Transverse colon (tissue), 4 donors: ENCODE results near the gene ACE. TPM values are rescaled to one million over a fixed set of nuclear protein-coding genes. Genes with fewer than 3 reads are reported as not detected.

ENCODE experiments used
- DNase-seq: peaks from one replicate; pipeline ENCODE4 v3.0.0-alpha.2; 2019
- H3K27ac ChIP-seq, 4 donors: fragments of 200-600 bp; sonication (generic); 2 replicates each; pipeline ENCODE4 v1.5.1; 2016 to 2018; ENCODE audit warnings: inconsistent platforms in 4 of 4
- H3K27me3 ChIP-seq: fragments of 200-600 bp; sonication (generic); 2 replicates; pipeline ENCODE4 v1.5.1; 2017; ENCODE audit warnings: inconsistent platforms
- H3K36me3 ChIP-seq, 4 donors: fragments of 200-600 bp; sonication (generic); 2 replicates each; pipeline ENCODE4 v1.5.1; 2017 to 2019; ENCODE audit warnings: inconsistent platforms in 4 of 4
- H3K4me1 ChIP-seq, 4 donors: fragments of 200-600 bp; sonication (generic); 2 replicates each; pipeline ENCODE4 v1.5.1; 2017 to 2020; ENCODE audit warnings: inconsistent platforms in 4 of 4
- H3K4me3 ChIP-seq, 4 donors: fragments of 200-600 bp; sonication (generic); 1 replicate in 1 of 4; 2 replicates in 3 of 4; pipeline versions ENCODE4 v1.5.1 to v1.6.1; 2017 to 2019; ENCODE audit warnings: inconsistent platforms in 4 of 4
- H3K9me3 ChIP-seq, 2 donors: fragments of 200-600 bp; sonication (generic); 2 replicates each; pipeline ENCODE4 v1.5.1; 2017 to 2019; ENCODE audit warnings: inconsistent platforms in 2 of 2
- EP300 ChIP-seq: sonication (generic); formaldehyde crosslinking; IDR thresholded peaks from one replicate; pipeline ENCODE4 v1.6.1; 2017; ENCODE audit warnings: antibody characterized with exemption, low read depth
- POLR2A ChIP-seq: fragments of 450-650 bp; IDR thresholded peaks from one replicate; pipeline ENCODE4 v1.6.1; 2016; ENCODE audit warnings: antibody characterized with exemption, mild to moderate bottlenecking, moderate library complexity
- POLR2AphosphoS5 ChIP-seq, 3 donors: sonication (generic); formaldehyde crosslinking; IDR thresholded peaks; one replicate each; pipeline ENCODE4 v1.6.1; 2016; ENCODE audit warnings: antibody characterized with exemption in 3 of 3
- WGBS, 2 donors: methylation state at CpG; one replicate each; pipeline ENCODE4 v1.1.5; 2018; ENCODE audit warnings: low coverage in 1 of 2; 5-methylcytosine and 5-hydroxymethylcytosine counted together
- in situ Hi-C, 4 donors: fragments of 200-750 bp; cut with MboI; loops; one replicate each; pipeline versions ENCODE4 v1.15.0 to v1.15.1; 2017; ENCODE audit warnings: low sequenced_read_pairs in 3 of 4, low pct_ligation_motif_present in 1 of 4, low pct_unique_long_range_greater_than_20kb in 1 of 4
- intact Hi-C: fragments of 100-400 bp; cut with DNase I; formaldehyde crosslinking; loops from one replicate; pipeline ENCODE4 v1.15.1; 2023; ENCODE audit warnings: low total_unique reads
- total RNA-seq, 4 donors: library from RNA; depleted of rRNA; stranded (reverse); fragments of >200 nt; gene quantifications; one replicate each; pipeline ENCODE4 v1.1.0, GENCODE V29; 2016
- TF ChIP-seq, protein P1 (sequence below), 5 experiments: fragments of 200-600 bp in 3 of 5; fragments of 450-650 bp in 2 of 5; sonication (generic) in 3 of 5; IDR thresholded peaks; 1 replicate in 2 of 5; 2 replicates in 3 of 5; pipeline ENCODE4 v1.5.1; 2016 to 2017; ENCODE audit warnings: antibody characterized with exemption in 5 of 5, inconsistent platforms in 3 of 5, mild to moderate bottlenecking in 2 of 5, moderate library complexity in 1 of 5

Gene ACE
- total RNA-seq, result 10 to 100 TPM in 3 of 4 donors, 1 to 10 TPM in 1; 6.0 to 56.7 (median 28.0) TPM

DNA sequence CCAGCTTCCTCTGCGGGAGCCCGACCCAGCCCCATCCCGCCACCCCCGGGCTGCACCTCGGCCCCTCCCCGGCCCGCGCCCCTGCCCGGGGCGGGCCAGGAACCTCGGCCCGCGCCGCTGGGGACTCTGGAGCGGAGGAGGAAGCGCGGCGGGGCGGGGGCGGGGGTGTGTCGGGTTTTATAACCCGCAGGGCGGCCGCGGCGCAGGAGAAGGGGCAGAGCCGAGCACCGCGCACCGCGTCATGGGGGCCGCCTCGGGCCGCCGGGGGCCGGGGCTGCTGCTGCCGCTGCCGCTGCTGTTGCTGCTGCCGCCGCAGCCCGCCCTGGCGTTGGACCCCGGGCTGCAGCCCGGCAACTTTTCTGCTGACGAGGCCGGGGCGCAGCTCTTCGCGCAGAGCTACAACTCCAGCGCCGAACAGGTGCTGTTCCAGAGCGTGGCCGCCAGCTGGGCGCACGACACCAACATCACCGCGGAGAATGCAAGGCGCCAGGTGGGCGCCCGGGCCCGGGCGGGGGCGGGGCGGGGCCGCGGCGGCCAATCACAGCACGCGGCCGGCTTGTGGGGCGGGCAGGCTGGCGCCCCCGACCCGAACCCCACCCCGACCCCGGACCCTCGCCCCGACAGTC is at the start of gene ACE:
TSS of gene ACE (plus strand) at position 208 of the 626 bp plus-strand sequence. CDS start at position 242, 34 bp downstream.
- peak; percentile 81 for DNase-seq
- intact Hi-C loops, result no loop called here
- Histone ChIP-seq H3K9me3 (no peaks in the 10 kb centered on the region), H3K4me1 (peaks cover 14 to 27% (median 23%) of the 10 kb centered on the region in 4 donors), H3K4me3 (peak within 1 kb of the TSS; percentile 10 to 69 (median 52)), H3K27ac (peak within 1 kb of the TSS; percentile 57 to 85 (median 82)), H3K27me3 (peaks cover 13% of the 10 kb centered on the region), H3K36me3 (no peaks in the 10 kb centered on the region)
- in situ Hi-C loops, result loop anchor here in 1 of 4 donors (5.0 kb wide), 1 partner anchor 55 kb away; no protein-coding TSS in a partner anchor
- 0% methylated on average over 66 of the region's 78 CpGs; no CpG with 5 or more reads in 1 of the 2 donors for WGBS, 2 donors
- no peak for TF ChIP-seq POLR2A
- peak in 1 of 3 donors; percentile 39 for TF ChIP-seq POLR2AphosphoS5 (IDR thresholded peaks at IDR 0.05)

DNA sequence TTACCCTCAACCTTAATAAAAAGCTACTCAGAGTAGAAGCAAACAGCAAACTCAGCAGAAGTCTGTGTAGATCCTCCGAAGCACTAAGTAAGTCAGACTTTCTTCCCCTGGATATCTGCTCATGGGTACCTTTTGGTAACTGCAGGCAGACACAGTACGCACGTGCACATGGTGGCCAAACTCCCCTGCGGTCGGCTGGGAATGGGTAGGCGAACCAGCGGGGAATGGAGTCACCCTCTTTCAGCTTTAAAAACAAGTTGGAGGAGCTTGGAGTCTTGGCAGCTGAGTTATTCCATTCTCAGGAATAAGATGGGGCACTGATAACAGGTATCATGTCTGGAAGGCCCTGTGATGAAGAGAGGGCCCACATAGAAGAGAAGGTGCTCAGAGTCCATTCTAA is 47.1 kb upstream of the ACE start:
- TF ChIP-seq, protein P1, sequence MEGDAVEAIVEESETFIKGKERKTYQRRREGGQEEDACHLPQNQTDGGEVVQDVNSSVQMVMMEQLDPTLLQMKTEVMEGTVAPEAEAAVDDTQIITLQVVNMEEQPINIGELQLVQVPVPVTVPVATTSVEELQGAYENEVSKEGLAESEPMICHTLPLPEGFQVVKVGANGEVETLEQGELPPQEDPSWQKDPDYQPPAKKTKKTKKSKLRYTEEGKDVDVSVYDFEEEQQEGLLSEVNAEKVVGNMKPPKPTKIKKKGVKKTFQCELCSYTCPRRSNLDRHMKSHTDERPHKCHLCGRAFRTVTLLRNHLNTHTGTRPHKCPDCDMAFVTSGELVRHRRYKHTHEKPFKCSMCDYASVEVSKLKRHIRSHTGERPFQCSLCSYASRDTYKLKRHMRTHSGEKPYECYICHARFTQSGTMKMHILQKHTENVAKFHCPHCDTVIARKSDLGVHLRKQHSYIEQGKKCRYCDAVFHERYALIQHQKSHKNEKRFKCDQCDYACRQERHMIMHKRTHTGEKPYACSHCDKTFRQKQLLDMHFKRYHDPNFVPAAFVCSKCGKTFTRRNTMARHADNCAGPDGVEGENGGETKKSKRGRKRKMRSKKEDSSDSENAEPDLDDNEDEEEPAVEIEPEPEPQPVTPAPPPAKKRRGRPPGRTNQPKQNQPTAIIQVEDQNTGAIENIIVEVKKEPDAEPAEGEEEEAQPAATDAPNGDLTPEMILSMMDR (IDR thresholded peaks at IDR 0.05), result no peak
- TF ChIP-seq POLR2AphosphoS5 (IDR thresholded peaks at IDR 0.05), result no peak
- no peak for TF ChIP-seq POLR2A
- TF ChIP-seq EP300, result no peak
- no peaks in the 10 kb centered on the region for H3K9me3 ChIP-seq
- H3K4me3 ChIP-seq, result no peak overlapping the region
- no peaks in the 10 kb centered on the region for H3K36me3 ChIP-seq
- in situ Hi-C loops, result loop anchor here in 2 of 4 donors (5.0 to 10.0 kb wide), 2 partner anchors 183 to 185 kb away; no protein-coding TSS in a partner anchor
- no peaks in the 10 kb centered on the region for H3K27me3 ChIP-seq
- intact Hi-C loops, result loop anchor here (5.0 kb wide), 2 partner anchors 53 to 183 kb away; no protein-coding TSS in a partner anchor
- H3K4me1 ChIP-seq, result peaks cover 19 to 38% (median 30%) of the 10 kb centered on the region in 4 donors
- 93 to 100% methylated on average over 1 to 7 of the region's 7 CpGs for WGBS, 2 donors
- H3K27ac ChIP-seq, result no peak overlapping the region
- DNase-seq, result no peak

DNA sequence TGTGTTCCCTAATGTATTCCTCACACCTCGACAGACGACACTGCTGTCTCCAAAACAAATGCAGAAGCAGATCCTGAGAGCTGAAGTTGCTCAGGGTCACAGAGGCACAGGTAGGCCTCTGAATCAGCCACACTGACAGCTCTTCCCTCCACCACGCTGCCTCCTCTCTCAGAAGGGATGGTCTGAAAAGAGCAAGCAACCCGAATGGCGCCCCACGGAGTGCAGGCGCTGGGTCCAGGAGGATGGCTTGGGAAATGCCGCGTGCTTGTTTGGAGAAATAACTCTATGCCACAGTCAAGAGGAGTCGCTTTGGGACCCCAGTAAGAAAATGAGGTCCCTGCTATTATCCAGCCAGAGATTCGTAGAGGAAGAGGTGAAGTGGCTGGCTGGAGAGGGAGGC is 46.6 kb upstream of the ACE start:
- H3K9me3 ChIP-seq, result no peaks in the 10 kb centered on the region
- no peak for DNase-seq
- no peak for TF ChIP-seq EP300
- no peak for TF ChIP-seq POLR2AphosphoS5 (IDR thresholded peaks at IDR 0.05)
- TF ChIP-seq, protein P1 (IDR thresholded peaks at IDR 0.05), result no peak
- no peak for TF ChIP-seq POLR2A
- WGBS, 2 donors, result 81 to 94% methylated on average over 2 to 11 of the region's 11 CpGs
- H3K36me3 ChIP-seq, result no peaks in the 10 kb centered on the region
- peaks cover 20 to 43% (median 35%) of the 10 kb centered on the region in 4 donors for H3K4me1 ChIP-seq
- in situ Hi-C loops, result loop anchor here in 1 of 4 donors (5.0 kb wide), 1 partner anchor 182 kb away; no protein-coding TSS in a partner anchor
- H3K4me3 ChIP-seq, result no peak overlapping the region
- no peaks in the 10 kb centered on the region for H3K27me3 ChIP-seq
- H3K27ac ChIP-seq, result no peak overlapping the region
- intact Hi-C loops, result loop anchor here (5.0 kb wide), 1 partner anchor 52 kb away; no protein-coding TSS in a partner anchor

DNA sequence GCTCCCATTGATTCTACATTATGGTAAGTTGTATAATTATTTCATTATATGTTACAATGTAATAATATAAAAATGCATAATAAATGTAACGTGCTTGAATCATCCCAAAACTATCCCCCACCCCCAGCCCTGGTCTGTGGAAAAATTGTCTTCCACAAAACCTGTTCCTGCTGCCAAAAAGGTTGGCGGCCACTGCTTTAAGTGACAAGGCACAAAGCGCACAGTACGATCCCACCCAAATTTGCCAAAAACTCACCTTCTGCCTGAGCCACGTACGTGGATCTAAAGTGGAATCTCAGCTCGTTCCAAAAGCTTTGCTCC is 45.3 kb upstream of the ACE start:
- H3K27ac ChIP-seq, result peak overlapping the region; percentile 77 to 85 (median 78)
- no peak overlapping the region for H3K4me3 ChIP-seq
- intact Hi-C loops, result loop anchor here (5.0 kb wide), 1 partner anchor 51 kb away; no protein-coding TSS in a partner anchor
- H3K9me3 ChIP-seq, result no peaks in the 10 kb centered on the region
- no peaks in the 10 kb centered on the region for H3K27me3 ChIP-seq
- H3K36me3 ChIP-seq, result no peaks in the 10 kb centered on the region
- in situ Hi-C loops, result loop anchor here in 1 of 4 donors (5.0 kb wide), 1 partner anchor 181 kb away; no protein-coding TSS in a partner anchor
- 64 to 81% methylated on average over 2 to 7 of the region's 7 CpGs for WGBS, 2 donors
- peaks cover 20 to 54% (median 45%) of the 10 kb centered on the region in 4 donors for H3K4me1 ChIP-seq
- TF ChIP-seq POLR2A (no peak), EP300 (no peak), POLR2AphosphoS5 (IDR thresholded peaks at IDR 0.05) (no peak)
- TF ChIP-seq, protein P1 (IDR thresholded peaks at IDR 0.05), result no peak
- no peak for DNase-seq
